SK-N-SH treated with all-trans-retinoic acid at 6 μM for 48 hours (cell line): ENCODE data around the gene POLR3K.
A peak's percentile ranks its signal among the peaks of the same experiment; 100 is the strongest.

ENCODE experiments used
- ATAC-seq: fragments of 200-7000 bp; cut with Tn5 transposase; 3 replicates; pipeline ENCODE4 v1.9.1; 2020; ENCODE audit warnings: mild to moderate bottlenecking, moderate library complexity
- ARNTL ChIP-seq: fragments of 450-650 bp; formaldehyde crosslinking; IDR thresholded peaks from 2 replicates; pipeline ENCODE4 v1.5.0; 2020; ENCODE audit warnings: low read depth, mild to moderate bottlenecking, moderate library complexity, borderline replicate concordance
- BACH2 ChIP-seq: fragments of 250-450 bp; sonication (Bioruptor Pico); IDR thresholded peaks from 2 replicates; pipeline ENCODE4 v1.9.0; 2021; ENCODE audit warnings: mild to moderate bottlenecking, borderline replicate concordance
- CREB5 ChIP-seq: fragments of 250-450 bp; sonication (Bioruptor Pico); IDR thresholded peaks from 2 replicates; pipeline ENCODE4 v1.5.1; 2020; ENCODE audit warnings: low read depth, mild to moderate bottlenecking, moderate library complexity
- CSDC2 ChIP-seq: fragments of 250-450 bp; sonication (Bioruptor Pico); IDR thresholded peaks from 2 replicates; pipeline ENCODE4 v1.5.0; 2020; ENCODE audit warnings: mild to moderate bottlenecking, moderate library complexity
- ESRRG ChIP-seq: fragments of 250-450 bp; sonication (Bioruptor Pico); IDR thresholded peaks from 2 replicates; pipeline ENCODE4 v1.6.1; 2021; ENCODE audit warnings: mild to moderate bottlenecking
- GLIS3 ChIP-seq: fragments of 250-450 bp; sonication (Bioruptor Pico); IDR thresholded peaks from 2 replicates; pipeline ENCODE4 v1.5.0; 2020; ENCODE audit warnings: mild to moderate bottlenecking, moderate library complexity
- ISL1 ChIP-seq: fragments of 250-450 bp; sonication (Bioruptor Pico); IDR thresholded peaks from 2 replicates; pipeline ENCODE4 v2.1.2; 2022; ENCODE audit warnings: mild to moderate bottlenecking, moderate library complexity
- OSR1 ChIP-seq: fragments of 250-450 bp; sonication (Bioruptor Pico); IDR thresholded peaks from 2 replicates; pipeline ENCODE4 v1.8.0; 2022; ENCODE audit warnings: moderate library complexity, mild to moderate bottlenecking, inconsistent platforms
- PATZ1 ChIP-seq: fragments of 250-450 bp; sonication (Bioruptor Pico); IDR thresholded peaks from 2 replicates; pipeline ENCODE4 v1.8.0; 2020; ENCODE audit warnings: mild to moderate bottlenecking, moderate library complexity, borderline replicate concordance
- RARB ChIP-seq: fragments of 250-450 bp; sonication (Bioruptor Pico); IDR thresholded peaks from 2 replicates; pipeline ENCODE4 v1.8.0; 2021; ENCODE audit warnings: mild to moderate bottlenecking, moderate library complexity
- SNAI2 ChIP-seq: fragments of 250-450 bp; sonication (Bioruptor Pico); IDR thresholded peaks from 2 replicates; pipeline ENCODE4 v1.5.0; 2020; ENCODE audit warnings: mild to moderate bottlenecking, moderate library complexity
- TCF4 ChIP-seq: fragments of 250-450 bp; sonication (Bioruptor Pico); IDR thresholded peaks from 2 replicates; pipeline ENCODE4 v1.8.0; 2021; ENCODE audit warnings: mild to moderate bottlenecking, moderate library complexity, borderline replicate concordance
- TOX ChIP-seq: fragments of 250-450 bp; sonication (Bioruptor Pico); IDR thresholded peaks from 2 replicates; pipeline ENCODE4 v1.8.0; 2021; ENCODE audit warnings: mild to moderate bottlenecking, moderate library complexity, borderline replicate concordance
- TSHZ2 ChIP-seq: fragments of 250-450 bp; sonication (Bioruptor Pico); IDR thresholded peaks from 2 replicates; pipeline ENCODE4 v1.5.0; 2020; ENCODE audit warnings: mild to moderate bottlenecking, moderate library complexity
- ZC3H10 ChIP-seq: fragments of 250-450 bp; sonication (Bioruptor Pico); IDR thresholded peaks from 2 replicates; pipeline ENCODE4 v1.5.1; 2021; ENCODE audit warnings: mild to moderate bottlenecking, moderate library complexity
- ZFP3 ChIP-seq: fragments of 250-450 bp; sonication (Bioruptor Pico); IDR thresholded peaks from 2 replicates; pipeline ENCODE4 v1.5.0; 2020; ENCODE audit warnings: mild to moderate bottlenecking, moderate library complexity
- ZFP30 ChIP-seq: fragments of 450-650 bp; formaldehyde crosslinking; IDR thresholded peaks from 2 replicates; pipeline ENCODE4 v1.5.0; 2022; ENCODE audit warnings: mild to moderate bottlenecking, moderate library complexity
- ZNF565 ChIP-seq: fragments of 450-650 bp; formaldehyde crosslinking; conservative IDR thresholded peaks from 2 replicates; pipeline ENCODE4 v1.5.0; 2020; ENCODE audit warnings: low read depth, mild to moderate bottlenecking, moderate library complexity
- ZNF70 ChIP-seq: fragments of 450-650 bp; formaldehyde crosslinking; IDR thresholded peaks from 2 replicates; pipeline ENCODE4 v1.5.0; 2020; ENCODE audit warnings: mild to moderate bottlenecking, moderate library complexity
- ZNF8 ChIP-seq: fragments of 450-650 bp; formaldehyde crosslinking; IDR thresholded peaks from 2 replicates; pipeline ENCODE4 v1.5.0; 2020; ENCODE audit warnings: mild to moderate bottlenecking, moderate library complexity
- TF ChIP-seq, protein P1 (sequence below): fragments of 250-450 bp; sonication (Bioruptor Pico); IDR thresholded peaks from 2 replicates; pipeline ENCODE4 v1.5.1; 2021; ENCODE audit warnings: mild to moderate bottlenecking, moderate library complexity
- TF ChIP-seq, protein P2 (sequence below): fragments of 250-450 bp; sonication (Bioruptor Pico); IDR thresholded peaks from 2 replicates; pipeline ENCODE4 v1.8.0; 2021; ENCODE audit warnings: low read depth, mild to moderate bottlenecking, moderate library complexity, borderline replicate concordance

Gene POLR3K

GRCh38 chr16:96935-97381 is 43.5 kb upstream of the POLR3K start (continued):
- TF ChIP-seq TSHZ2 (CRISPR knock-in tag) (no peak), ZFP30 (CRISPR knock-in tag) (no peak), TCF4 (CRISPR knock-in tag) (no peak), ZFP3 (no peak)

DNA sequence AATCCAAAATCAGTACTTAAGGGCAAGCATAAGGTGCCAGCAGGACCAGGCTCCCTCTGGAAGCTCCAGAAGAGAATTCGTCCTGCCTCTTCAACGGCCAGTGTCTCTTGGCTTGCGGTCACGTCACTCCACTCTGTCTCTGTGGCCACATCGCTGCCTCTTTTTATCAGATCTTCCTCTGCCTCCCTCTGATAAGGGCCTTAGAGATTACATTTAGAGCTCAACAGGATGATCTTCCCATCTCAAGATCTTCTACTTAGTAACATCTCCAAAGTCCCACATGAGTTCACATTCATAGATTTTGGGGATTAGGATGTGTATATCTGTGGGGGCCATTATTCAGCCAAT is 41.5 kb upstream of the POLR3K start:
- TF ChIP-seq RARB (no peak), CREB5 (no peak), TOX (CRISPR knock-in tag) (no peak), ESRRG (CRISPR knock-in tag) (no peak), SNAI2 (CRISPR knock-in tag) (no peak), ARNTL (CRISPR knock-in tag) (no peak), PATZ1 (CRISPR knock-in tag) (no peak)
- no peak for ATAC-seq

DNA sequence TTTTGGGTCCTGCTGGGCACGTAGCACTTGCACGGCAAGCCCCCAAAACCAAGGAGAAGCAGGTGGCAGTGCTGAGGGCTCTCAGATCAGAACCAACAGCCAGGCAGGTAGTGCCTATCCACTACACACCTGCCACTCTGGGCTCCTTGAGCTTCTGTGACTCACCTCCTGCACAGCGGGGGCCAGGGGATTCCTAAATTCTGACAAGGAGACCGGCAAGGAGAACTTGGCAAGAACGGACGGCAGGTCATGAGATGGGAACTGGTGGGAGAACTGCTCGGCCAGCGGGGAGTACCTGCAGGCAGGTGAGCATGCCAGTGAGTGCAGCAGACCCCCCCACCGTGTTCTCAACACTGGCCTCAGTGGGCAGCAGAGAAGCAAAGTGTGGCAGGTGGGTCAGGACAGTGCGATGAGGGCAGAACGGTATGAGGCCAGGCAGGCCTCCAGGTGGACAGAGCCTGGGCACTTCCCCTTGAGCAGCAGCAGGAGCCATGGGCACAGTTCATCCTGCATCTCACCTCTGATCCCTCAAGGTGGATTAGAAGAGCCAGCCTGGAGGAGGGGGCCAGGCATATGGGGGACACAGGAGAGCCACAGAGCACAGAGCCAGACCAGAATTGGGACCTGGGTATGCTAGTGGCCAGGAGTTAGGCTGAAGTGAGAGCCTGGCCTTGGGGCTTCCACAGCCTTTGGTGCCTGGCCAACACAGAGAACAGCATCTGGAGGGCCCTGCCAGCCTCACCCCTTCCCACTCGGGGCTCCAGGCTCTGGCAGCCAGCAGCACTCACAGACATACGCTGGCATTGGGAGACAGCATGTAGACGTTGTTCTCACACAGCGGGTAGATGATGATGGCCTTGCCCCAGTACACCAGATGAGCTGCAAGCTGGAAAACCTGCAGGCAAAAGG is 39.3 kb upstream of the POLR3K start:
- TF ChIP-seq OSR1 (CRISPR knock-in tag) (no peak), GLIS3 (CRISPR knock-in tag) (no peak), BACH2 (CRISPR knock-in tag) (no peak), ARNTL (CRISPR knock-in tag) (no peak), RARB (no peak), CREB5 (no peak), ZNF565 (CRISPR knock-in tag) (no peak)
- no peak for ATAC-seq

DNA sequence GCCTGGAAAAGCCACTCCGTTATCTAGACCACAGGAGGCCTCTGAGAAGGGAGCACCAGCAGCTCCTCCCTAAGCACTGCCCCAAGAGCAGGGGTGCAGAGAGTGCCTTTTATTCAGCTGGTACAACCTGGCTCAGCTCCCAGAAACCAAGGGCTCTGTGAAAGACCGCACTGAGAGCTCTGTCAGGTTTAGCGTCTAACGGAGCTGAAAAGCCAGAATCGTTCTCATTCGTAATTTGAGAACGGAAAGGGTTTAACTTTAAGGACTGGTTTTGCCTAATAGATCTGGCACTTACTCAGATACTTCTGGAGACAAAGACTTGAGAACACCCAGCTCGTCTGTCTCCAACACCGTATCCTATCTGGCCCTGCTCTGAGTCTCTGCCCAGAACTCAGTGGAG is 38.1 kb upstream of the POLR3K start:
- ATAC-seq, result peak; percentile 33; the same call in 2 of the 3 replicates
- TF ChIP-seq ZFP30 (CRISPR knock-in tag) (no peak), ESRRG (CRISPR knock-in tag) (no peak), ZNF565 (CRISPR knock-in tag) (no peak), TOX (CRISPR knock-in tag) (no peak), GLIS3 (CRISPR knock-in tag) (no peak), ZNF8 (CRISPR knock-in tag) (no peak), ISL1 (CRISPR knock-in tag) (no peak), SNAI2 (CRISPR knock-in tag) (no peak), ZNF70 (CRISPR knock-in tag) (no peak), OSR1 (CRISPR knock-in tag) (no peak), ZC3H10 (CRISPR knock-in tag) (no peak), TCF4 (CRISPR knock-in tag) (no peak), TSHZ2 (CRISPR knock-in tag) (no peak), CSDC2 (no peak)
- TF ChIP-seq, protein P1, sequence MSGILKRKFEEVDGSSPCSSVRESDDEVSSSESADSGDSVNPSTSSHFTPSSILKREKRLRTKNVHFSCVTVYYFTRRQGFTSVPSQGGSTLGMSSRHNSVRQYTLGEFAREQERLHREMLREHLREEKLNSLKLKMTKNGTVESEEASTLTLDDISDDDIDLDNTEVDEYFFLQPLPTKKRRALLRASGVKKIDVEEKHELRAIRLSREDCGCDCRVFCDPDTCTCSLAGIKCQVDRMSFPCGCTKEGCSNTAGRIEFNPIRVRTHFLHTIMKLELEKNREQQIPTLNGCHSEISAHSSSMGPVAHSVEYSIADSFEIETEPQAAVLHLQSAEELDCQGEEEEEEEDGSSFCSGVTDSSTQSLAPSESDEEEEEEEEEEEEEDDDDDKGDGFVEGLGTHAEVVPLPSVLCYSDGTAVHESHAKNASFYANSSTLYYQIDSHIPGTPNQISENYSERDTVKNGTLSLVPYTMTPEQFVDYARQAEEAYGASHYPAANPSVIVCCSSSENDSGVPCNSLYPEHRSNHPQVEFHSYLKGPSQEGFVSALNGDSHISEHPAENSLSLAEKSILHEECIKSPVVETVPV (CRISPR knock-in tag), result no peak
- TF ChIP-seq, protein P2, sequence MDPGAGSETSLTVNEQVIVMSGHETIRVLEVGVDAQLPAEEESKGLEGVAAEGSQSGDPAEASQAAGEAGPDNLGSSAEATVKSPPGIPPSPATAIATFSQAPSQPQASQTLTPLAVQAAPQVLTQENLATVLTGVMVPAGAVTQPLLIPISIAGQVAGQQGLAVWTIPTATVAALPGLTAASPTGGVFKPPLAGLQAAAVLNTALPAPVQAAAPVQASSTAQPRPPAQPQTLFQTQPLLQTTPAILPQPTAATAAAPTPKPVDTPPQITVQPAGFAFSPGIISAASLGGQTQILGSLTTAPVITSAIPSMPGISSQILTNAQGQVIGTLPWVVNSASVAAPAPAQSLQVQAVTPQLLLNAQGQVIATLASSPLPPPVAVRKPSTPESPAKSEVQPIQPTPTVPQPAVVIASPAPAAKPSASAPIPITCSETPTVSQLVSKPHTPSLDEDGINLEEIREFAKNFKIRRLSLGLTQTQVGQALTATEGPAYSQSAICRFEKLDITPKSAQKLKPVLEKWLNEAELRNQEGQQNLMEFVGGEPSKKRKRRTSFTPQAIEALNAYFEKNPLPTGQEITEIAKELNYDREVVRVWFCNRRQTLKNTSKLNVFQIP (CRISPR knock-in tag), result no peak
